ENCODE results near the gene UBASH3A.

The UBASH3A gene

GRCh38 chr21:42365770-42366169 is 37.9 kb upstream of the UBASH3A start:
- H2BK5ac ChIP-seq (ENCODE audit: low read length): no peak overlapping the region
- H3K36me3 ChIP-seq (replicated peaks in 1 of 2; ENCODE audit: control insufficient read depth in 2 of 2, insufficient read depth in 2 of 2, low read length in 2 of 2): no peaks in the 10 kb centered on the region
- no peak overlapping the region for H4K91ac ChIP-seq (ENCODE audit: low read depth, low read length, poor library complexity)
- no peak overlapping the region for H3K14ac ChIP-seq (ENCODE audit: low read length)
- no peak overlapping the region for H3K4me2 ChIP-seq (ENCODE audit: insufficient read depth, low read length, poor library complexity, severe bottlenecking)
- DNase-seq (ENCODE audit: low spot score): no peak
- no peaks in the 10 kb centered on the region for H3K27me3 ChIP-seq (ENCODE audit: control insufficient read depth in 3 of 3, insufficient read depth in 3 of 3, low read depth in 1 of 3, low read length in 3 of 3)
- H2AK5ac ChIP-seq (ENCODE audit: low read depth, low read length): no peak overlapping the region
- no CpG with 5 or more reads among the region's 6 CpGs for WGBS, 2 donors (ENCODE audit: extremely low coverage in 2 of 2, insufficient read length in 2 of 2, insufficient replicate concordance in 1 of 2)
- H3K9ac ChIP-seq (ENCODE audit: low read depth, low read length, poor library complexity): no peak overlapping the region
- H2AFZ ChIP-seq (ENCODE audit: low read length): no peak overlapping the region
- no peaks in the 10 kb centered on the region for H3K9me3 ChIP-seq (replicated peaks in 1 of 2; ENCODE audit: control insufficient read depth in 2 of 2, insufficient read depth in 1 of 2, low read depth in 1 of 2, low read length in 2 of 2)
- H3K79me1 ChIP-seq (ENCODE audit: low read depth, low read length): no peaks in the 10 kb centered on the region
- H3K4me1 ChIP-seq (ENCODE audit: control insufficient read depth in 2 of 2, insufficient read depth in 1 of 2, low read depth in 1 of 2, low read length in 2 of 2): peaks cover 0 to 2% of the 10 kb centered on the region in 2 donors
- H3K23ac ChIP-seq (ENCODE audit: low read depth, low read length, poor library complexity): peak overlapping the region; percentile 8
- no peak overlapping the region for H2BK15ac ChIP-seq (ENCODE audit: low read length)
- no peak overlapping the region for H2BK120ac ChIP-seq (ENCODE audit: low read depth, low read length)
- no peak overlapping the region for H3K27ac ChIP-seq (replicated peaks; ENCODE audit: low read length)
- no peak overlapping the region for H4K8ac ChIP-seq (ENCODE audit: low read depth, low read length)
- no peak overlapping the region for H3K4me3 ChIP-seq (ENCODE audit: low read length in 2 of 2)
- H3K18ac ChIP-seq (ENCODE audit: low read length): no peak overlapping the region
- H2BK12ac ChIP-seq (ENCODE audit: low read length): no peak overlapping the region
- H3K4ac ChIP-seq (ENCODE audit: low read length): no peak overlapping the region

- no peak within 1 kb of the TSS for H3K27ac ChIP-seq (replicated peaks; ENCODE audit: low read length)
- peak within 1 kb of the TSS; percentile 95 for H2AK5ac ChIP-seq (ENCODE audit: low read depth, low read length)
- H4K91ac ChIP-seq (ENCODE audit: low read depth, low read length, poor library complexity): no peak within 1 kb of the TSS
- peak within 1 kb of the TSS; percentile 8 for H3K23ac ChIP-seq (ENCODE audit: low read depth, low read length, poor library complexity)
- H3K79me1 ChIP-seq (ENCODE audit: low read depth, low read length): no peaks in the 10 kb centered on the region
- H3K14ac ChIP-seq (ENCODE audit: low read length): no peak within 1 kb of the TSS
- no CpG with 5 or more reads among the region's 19 CpGs for WGBS, 2 donors (ENCODE audit: extremely low coverage in 2 of 2, insufficient read length in 2 of 2, insufficient replicate concordance in 1 of 2)
- H3K18ac ChIP-seq (ENCODE audit: low read length): peak within 1 kb of the TSS; percentile 61
- no peak within 1 kb of the TSS for H2BK15ac ChIP-seq (ENCODE audit: low read length)
- no peaks in the 10 kb centered on the region for H3K9me3 ChIP-seq (replicated peaks in 1 of 2; ENCODE audit: control insufficient read depth in 2 of 2, insufficient read depth in 1 of 2, low read depth in 1 of 2, low read length in 2 of 2)
- H3K9ac ChIP-seq (ENCODE audit: low read depth, low read length, poor library complexity): no peak within 1 kb of the TSS
- H3K4me2 ChIP-seq (ENCODE audit: insufficient read depth, low read length, poor library complexity, severe bottlenecking): no peak within 1 kb of the TSS
- peaks cover 0 to 2% of the 10 kb centered on the region in 2 donors for H3K4me1 ChIP-seq (ENCODE audit: control insufficient read depth in 2 of 2, insufficient read depth in 1 of 2, low read depth in 1 of 2, low read length in 2 of 2)
- H2BK12ac ChIP-seq (ENCODE audit: low read length): no peak within 1 kb of the TSS
- H3K36me3 ChIP-seq (replicated peaks in 1 of 2; ENCODE audit: control insufficient read depth in 2 of 2, insufficient read depth in 2 of 2, low read length in 2 of 2): no peaks in the 10 kb centered on the region
- H3K4me3 ChIP-seq (ENCODE audit: low read length in 2 of 2): no peak within 1 kb of the TSS
- H2AFZ ChIP-seq (ENCODE audit: low read length): no peak within 1 kb of the TSS
- H4K8ac ChIP-seq (ENCODE audit: low read depth, low read length): no peak within 1 kb of the TSS
- H2BK5ac ChIP-seq (ENCODE audit: low read length): no peak within 1 kb of the TSS
- no peak within 1 kb of the TSS for H3K4ac ChIP-seq (ENCODE audit: low read length)
- peak within 1 kb of the TSS; percentile 28 for H2BK120ac ChIP-seq (ENCODE audit: low read depth, low read length)
- H3K27me3 ChIP-seq (ENCODE audit: control insufficient read depth in 3 of 3, insufficient read depth in 3 of 3, low read depth in 1 of 3, low read length in 3 of 3): no peaks in the 10 kb centered on the region
- no peak for DNase-seq (ENCODE audit: low spot score)
These were observed 37.3 kb upstream of the UBASH3A start, which contains the start of gene TFF1 for GRCh38 chr21:42366292-42367010. TSS of gene TFF1 (minus strand) at chr21:42366535. CDS start at chr21:42366495, 40 bp downstream.

- no peak overlapping the region for H2BK120ac ChIP-seq (ENCODE audit: low read depth, low read length)
- H2BK12ac ChIP-seq (ENCODE audit: low read length): peak overlapping the region; percentile 31
- no peak overlapping the region for H4K91ac ChIP-seq (ENCODE audit: low read depth, low read length, poor library complexity)
- no peak for DNase-seq (ENCODE audit: low spot score)
- H3K4me2 ChIP-seq (ENCODE audit: insufficient read depth, low read length, poor library complexity, severe bottlenecking): no peak overlapping the region
- WGBS, 2 donors (ENCODE audit: extremely low coverage in 2 of 2, insufficient read length in 2 of 2, insufficient replicate concordance in 1 of 2): no CpG with 5 or more reads among the region's 14 CpGs
- no peaks in the 10 kb centered on the region for H3K9me3 ChIP-seq (replicated peaks in 1 of 2; ENCODE audit: control insufficient read depth in 2 of 2, insufficient read depth in 1 of 2, low read depth in 1 of 2, low read length in 2 of 2)
- no peak overlapping the region for H3K9ac ChIP-seq (ENCODE audit: low read depth, low read length, poor library complexity)
- H2AK5ac ChIP-seq (ENCODE audit: low read depth, low read length): peak overlapping the region; percentile 70
- H2AFZ ChIP-seq (ENCODE audit: low read length): no peak overlapping the region
- H3K4me1 ChIP-seq (ENCODE audit: control insufficient read depth in 2 of 2, insufficient read depth in 1 of 2, low read depth in 1 of 2, low read length in 2 of 2): peaks cover 0 to 2% of the 10 kb centered on the region in 2 donors
- H2BK5ac ChIP-seq (ENCODE audit: low read length): no peak overlapping the region
- H3K27me3 ChIP-seq (ENCODE audit: control insufficient read depth in 3 of 3, insufficient read depth in 3 of 3, low read depth in 1 of 3, low read length in 3 of 3): no peaks in the 10 kb centered on the region
- H4K8ac ChIP-seq (ENCODE audit: low read depth, low read length): no peak overlapping the region
- no peak overlapping the region for H3K23ac ChIP-seq (ENCODE audit: low read depth, low read length, poor library complexity)
- no peak overlapping the region for H3K27ac ChIP-seq (replicated peaks; ENCODE audit: low read length)
- no peak overlapping the region for H2BK15ac ChIP-seq (ENCODE audit: low read length)
- H3K18ac ChIP-seq (ENCODE audit: low read length): peak overlapping the region; percentile 41
- no peak overlapping the region for H3K14ac ChIP-seq (ENCODE audit: low read length)
- H3K79me1 ChIP-seq (ENCODE audit: low read depth, low read length): no peaks in the 10 kb centered on the region
- no peak overlapping the region for H3K4me3 ChIP-seq (ENCODE audit: low read length in 2 of 2)
- no peaks in the 10 kb centered on the region for H3K36me3 ChIP-seq (replicated peaks in 1 of 2; ENCODE audit: control insufficient read depth in 2 of 2, insufficient read depth in 2 of 2, low read length in 2 of 2)
- no peak overlapping the region for H3K4ac ChIP-seq (ENCODE audit: low read length)
These were observed 36.1 kb upstream of the UBASH3A start for GRCh38 chr21:42367367-42368165.

- DNase-seq (ENCODE audit: low spot score): no peak
- Histone ChIP-seq H2AK5ac (ENCODE audit: low read depth, low read length) (no peak overlapping the region), H3K4me2 (ENCODE audit: insufficient read depth, low read length, poor library complexity, severe bottlenecking) (no peak overlapping the region)
These were observed 33.9 kb upstream of the UBASH3A start for GRCh38 chr21:42369821-42370220.

More at GRCh38 chr21:42369821-42370220, 33.9 kb upstream of the UBASH3A start:
- Histone ChIP-seq H4K8ac (ENCODE audit: low read depth, low read length) (no peak overlapping the region), H3K9me3 (replicated peaks in 1 of 2; ENCODE audit: control insufficient read depth in 2 of 2, insufficient read depth in 1 of 2, low read depth in 1 of 2, low read length in 2 of 2) (no peaks in the 10 kb centered on the region), H4K91ac (ENCODE audit: low read depth, low read length, poor library complexity) (no peak overlapping the region), H3K4ac (ENCODE audit: low read length) (no peak overlapping the region), H3K4me1 (ENCODE audit: control insufficient read depth in 2 of 2, insufficient read depth in 1 of 2, low read depth in 1 of 2, low read length in 2 of 2) (peaks cover 0 to 2% of the 10 kb centered on the region in 2 donors), H3K79me1 (ENCODE audit: low read depth, low read length) (no peaks in the 10 kb centered on the region), H2BK5ac (ENCODE audit: low read length) (no peak overlapping the region), H3K27ac (replicated peaks; ENCODE audit: low read length) (no peak overlapping the region), H3K14ac (ENCODE audit: low read length) (no peak overlapping the region), H3K23ac (ENCODE audit: low read depth, low read length, poor library complexity) (no peak overlapping the region), H3K27me3 (ENCODE audit: control insufficient read depth in 3 of 3, insufficient read depth in 3 of 3, low read depth in 1 of 3, low read length in 3 of 3) (no peaks in the 10 kb centered on the region), H3K4me3 (ENCODE audit: low read length in 2 of 2) (no peak overlapping the region), H3K36me3 (replicated peaks in 1 of 2; ENCODE audit: control insufficient read depth in 2 of 2, insufficient read depth in 2 of 2, low read length in 2 of 2) (no peaks in the 10 kb centered on the region), H2BK12ac (ENCODE audit: low read length) (no peak overlapping the region), H2BK15ac (ENCODE audit: low read length) (no peak overlapping the region), H3K9ac (ENCODE audit: low read depth, low read length, poor library complexity) (no peak overlapping the region), H2AFZ (ENCODE audit: low read length) (no peak overlapping the region), H3K18ac (ENCODE audit: low read length) (no peak overlapping the region), H2BK120ac (ENCODE audit: low read depth, low read length) (no peak overlapping the region)
- WGBS, 2 donors (ENCODE audit: extremely low coverage in 2 of 2, insufficient read length in 2 of 2, insufficient replicate concordance in 1 of 2): no CpG with 5 or more reads among the region's 16 CpGs
